ENCODE data around the gene SH2B3. TPM values are rescaled to one million over a fixed set of nuclear protein-coding genes. Genes with fewer than 3 reads are reported as not detected.
A peak's percentile ranks its signal among the peaks of the same experiment; 100 is the strongest.

The SH2B3 gene
- total and polyA plus RNA-seq, 2 donors (not counting 3 experiments of a cell fraction or from before 2014, with no cell fraction given) = 63.1 to 97.9 TPM

- Histone ChIP-seq H2AFZ (ENCODE audit: low read depth, low read length) (no peak overlapping the region), H3K9ac (replicated peaks; ENCODE audit: extremely low read depth, insufficient read depth, low read length) (peak overlapping the region; percentile 95), H4K20me1 (replicated peaks; ENCODE audit: control insufficient read depth, extremely low read depth, insufficient read depth, low read length) (peaks cover 3% of the 10 kb centered on the region), H3K36me3 (ENCODE audit: control insufficient read depth in 2 of 2, extremely low read depth in 1 of 2, insufficient read depth in 2 of 2, low read length in 2 of 2) (peaks cover 0 to 3% of the 10 kb centered on the region in 2 experiments), H3K9me3 (replicated peaks; ENCODE audit: control insufficient read depth, insufficient read depth, low read length) (no peaks in the 10 kb centered on the region), H3K4me1 (ENCODE audit: control insufficient read depth, extremely low read depth, insufficient read depth, low read length) (peaks cover 74% of the 10 kb centered on the region), H3K9me1 (replicated peaks; ENCODE audit: control insufficient read depth, extremely low read depth, insufficient read depth, low read length) (no peaks in the 10 kb centered on the region), H3K27me3 (ENCODE audit: control insufficient read depth in 2 of 2, insufficient read depth in 2 of 2, low read length in 2 of 2) (no peaks in the 10 kb centered on the region), H3K27ac (ENCODE audit: insufficient read depth, low read depth, low read length) (peak overlapping the region; percentile 87), H3K4me3 (replicated peaks in 1 of 3; ENCODE audit: insufficient read depth in 1 of 3, low read depth in 1 of 3, low read length in 3 of 3) (peak overlapping the region in 2 of 3 experiments; percentile 32 to 91), H3K4me2 (ENCODE audit: insufficient read depth, low read length) (peak overlapping the region; percentile 96), H3K79me2 (ENCODE audit: control insufficient read depth, insufficient read depth, low read length) (peaks cover 90% of the 10 kb centered on the region)
- FAIRE-seq (no peak), DNase-seq (ENCODE audit: low read depth, low spot score) (peak; percentile 84)
- TF ChIP-seq POLR2A (IDR thresholded peaks at IDR 0.05; ENCODE audit: low read depth, low read length) = no peak
- TF ChIP-seq MAX (IDR thresholded peaks at IDR 0.05; ENCODE audit: insufficient read depth, insufficient read length) = peak; percentile 62
- no peak for TF ChIP-seq EZH2 (IDR thresholded peaks at IDR 0.05; ENCODE audit: borderline replicate concordance, low read depth, low read length, severe bottlenecking)
- peak; percentile 77 for TF ChIP-seq GATA2 (IDR thresholded peaks at IDR 0.05; ENCODE audit: insufficient read depth, insufficient read length, low read depth, low read length)
- peak; percentile 76 for TF ChIP-seq POLR2AphosphoS5 (IDR thresholded peaks at IDR 0.05; ENCODE audit: insufficient read depth, low read depth, low read length)
- peak; percentile 74 for TF ChIP-seq FOS (IDR thresholded peaks at IDR 0.05; ENCODE audit: borderline replicate concordance, insufficient read depth, low read length)
- TF ChIP-seq JUN (IDR thresholded peaks at IDR 0.05; ENCODE audit: borderline replicate concordance, insufficient read depth, insufficient read length, low read depth) = peak; percentile 53
- TF ChIP-seq MYC (IDR thresholded peaks at IDR 0.05; ENCODE audit: low read depth, low read length) = no peak
- TF ChIP-seq CTCF (IDR thresholded peaks at IDR 0.05; ENCODE audit: extremely low read depth in 1 of 2, insufficient read depth in 1 of 2, low read depth in 1 of 2, low read length in 2 of 2) = no peak
- CTCF ChIA-PET = interaction anchor here (0.7 to 7.7 kb wide), 7 partner anchors 13 to 41 kb away, joined by 4 to 101 read pairs (median 5); no protein-coding TSS in a partner anchor
- dilution Hi-C loops (cut with MboI; ENCODE audit: extremely low pct_ligation_motif_present, low sequenced_read_pairs) (no loop called here), intact Hi-C loops (cut with micrococcal nuclease) (loop anchor here (1.0 to 5.0 kb wide), 5 partner anchors 11 to 187 kb away; partner anchors contain the start of gene ATXN2)
- POLR2A ChIA-PET = interaction anchor here (0.6 to 1.6 kb wide), 3 partner anchors 12 to 35 kb away, joined by 3 to 5 read pairs (median 4); no protein-coding TSS in a partner anchor
- BruUV-seq (replicated peaks) = no TSS peak
These were observed 4.2 kb downstream of the SH2B3 start for GRCh38 chr12:111409780-111410430.

Measured in endothelial cell of umbilical vein (primary cell).